IPS-NIHi7 (cell line): ENCODE results near the gene ZNF608.
A peak's percentile ranks its signal among the peaks of the same experiment; 100 is the strongest.

ENCODE experiments used
- DNase-seq: peaks from one replicate; pipeline ENCODE4 v3.0.0; 2012; ENCODE audit warnings: mixed read lengths; ENCODE audit errors: extremely low spot score

Gene ZNF608

GRCh38 chr5:124718380-124718789 lies 28.1 kb downstream of the ZNF608 start:
- DNase-seq: no peak

GRCh38 chr5:124716169-124716568 lies 30.3 kb downstream of the ZNF608 start:
- no peak for DNase-seq

GRCh38 chr5:124714910-124715309 lies 31.5 kb downstream of the ZNF608 start:
- DNase-seq: no peak

GRCh38 chr5:124713595-124713994 lies 32.8 kb downstream of the ZNF608 start:
- DNase-seq: no peak

GRCh38 chr5:124712731-124713305 lies 33.6 kb downstream of the ZNF608 start:
- DNase-seq: no peak

GRCh38 chr5:124708086-124708485 lies 38.4 kb downstream of the ZNF608 start:
- no peak for DNase-seq

- no peak for DNase-seq
These were observed 38.9 kb downstream of the ZNF608 start for GRCh38 chr5:124707520-124707919.

- peak; percentile 43 for DNase-seq
These were observed 39.6 kb downstream of the ZNF608 start for GRCh38 chr5:124706729-124707361.

- no peak for DNase-seq
These were observed 40.4 kb downstream of the ZNF608 start for GRCh38 chr5:124706051-124706450.

GRCh38 chr5:124705577-124705976 lies 40.9 kb downstream of the ZNF608 start:
- no peak for DNase-seq

- DNase-seq: no peak
These were observed 41.7 kb downstream of the ZNF608 start for GRCh38 chr5:124704594-124705284.

GRCh38 chr5:124703995-124704394 lies 42.4 kb downstream of the ZNF608 start:
- no peak for DNase-seq

GRCh38 chr5:124702525-124702924 lies 43.9 kb downstream of the ZNF608 start:
- no peak for DNase-seq

GRCh38 chr5:124701873-124702425 lies 44.5 kb downstream of the ZNF608 start:
- DNase-seq: no peak

GRCh38 chr5:124701016-124701415 lies 45.4 kb downstream of the ZNF608 start:
- DNase-seq: peak; percentile 26

- DNase-seq: no peak
These were observed 46.1 kb downstream of the ZNF608 start for GRCh38 chr5:124700333-124700732.

GRCh38 chr5:124698770-124699169 lies 47.7 kb downstream of the ZNF608 start:
- DNase-seq: no peak

GRCh38 chr5:124697933-124698591 lies 48.4 kb downstream of the ZNF608 start:
- DNase-seq: no peak

- DNase-seq: no peak
These were observed 48.9 kb downstream of the ZNF608 start for GRCh38 chr5:124697501-124697900.

GRCh38 chr5:124696898-124697297 lies 49.5 kb downstream of the ZNF608 start:
- no peak for DNase-seq
